ENCODE data around the gene ERC2.
A peak's percentile ranks its signal among the peaks of the same experiment; 100 is the strongest.

ERC2 gene

GRCh38 chr3:55691141-55691540, 777.1 kb downstream of the ERC2 start:
- Histone ChIP-seq H3K4me1 (ENCODE audit: control insufficient read depth, insufficient read depth, low read length) (peaks cover 29% of the 10 kb centered on the region), H3K27me3 (ENCODE audit: control insufficient read depth, insufficient read depth, low read length) (no peaks in the 10 kb centered on the region), H3K9ac (ENCODE audit: low read depth, low read length) (peak overlapping the region; percentile 25; the same call in 1 of the 2 replicates), H3K27ac (ENCODE audit: low read depth, low read length) (peak overlapping the region; percentile 46), H3K9me3 (ENCODE audit: control insufficient read depth, insufficient read depth, low read length) (no peaks in the 10 kb centered on the region), H3K36me3 (ENCODE audit: control insufficient read depth, insufficient read depth, low read length) (no peaks in the 10 kb centered on the region), H3K4me3 (ENCODE audit: low read depth, low read length) (no peak overlapping the region)

GRCh38 chr3:55690726-55691125, 777.5 kb downstream of the ERC2 start:
- Histone ChIP-seq H3K4me1 (ENCODE audit: control insufficient read depth, insufficient read depth, low read length) (peaks cover 29% of the 10 kb centered on the region), H3K9me3 (ENCODE audit: control insufficient read depth, insufficient read depth, low read length) (no peaks in the 10 kb centered on the region), H3K36me3 (ENCODE audit: control insufficient read depth, insufficient read depth, low read length) (no peaks in the 10 kb centered on the region), H3K9ac (ENCODE audit: low read depth, low read length) (peak overlapping the region; percentile 25; the same call in 1 of the 2 replicates), H3K27ac (ENCODE audit: low read depth, low read length) (peak overlapping the region; percentile 46), H3K27me3 (ENCODE audit: control insufficient read depth, insufficient read depth, low read length) (no peaks in the 10 kb centered on the region), H3K4me3 (ENCODE audit: low read depth, low read length) (peak overlapping the region; percentile 17; the same call in 1 of the 2 replicates)

GRCh38 chr3:55690177-55690576, 778.1 kb downstream of the ERC2 start:
- Histone ChIP-seq H3K36me3 (ENCODE audit: control insufficient read depth, insufficient read depth, low read length) (no peaks in the 10 kb centered on the region), H3K9ac (ENCODE audit: low read depth, low read length) (no peak overlapping the region), H3K27ac (ENCODE audit: low read depth, low read length) (peak overlapping the region; percentile 46), H3K27me3 (ENCODE audit: control insufficient read depth, insufficient read depth, low read length) (no peaks in the 10 kb centered on the region), H3K4me3 (ENCODE audit: low read depth, low read length) (peak overlapping the region; percentile 17; the same call in 1 of the 2 replicates), H3K4me1 (ENCODE audit: control insufficient read depth, insufficient read depth, low read length) (peaks cover 29% of the 10 kb centered on the region), H3K9me3 (ENCODE audit: control insufficient read depth, insufficient read depth, low read length) (no peaks in the 10 kb centered on the region)

- no peak overlapping the region for H3K27ac ChIP-seq (ENCODE audit: low read depth, low read length)
- peaks cover 23% of the 10 kb centered on the region for H3K4me1 ChIP-seq (ENCODE audit: control insufficient read depth, insufficient read depth, low read length)
- H3K27me3 ChIP-seq (ENCODE audit: control insufficient read depth, insufficient read depth, low read length), result no peaks in the 10 kb centered on the region
- no peaks in the 10 kb centered on the region for H3K36me3 ChIP-seq (ENCODE audit: control insufficient read depth, insufficient read depth, low read length)
- H3K9ac ChIP-seq (ENCODE audit: low read depth, low read length), result no peak overlapping the region
- H3K4me3 ChIP-seq (ENCODE audit: low read depth, low read length), result no peak overlapping the region
- H3K9me3 ChIP-seq (ENCODE audit: control insufficient read depth, insufficient read depth, low read length), result no peaks in the 10 kb centered on the region
These were observed 780.1 kb downstream of the ERC2 start for GRCh38 chr3:55688154-55688553.

- no peaks in the 10 kb centered on the region for H3K27me3 ChIP-seq (ENCODE audit: control insufficient read depth, insufficient read depth, low read length)
- no peak overlapping the region for H3K4me3 ChIP-seq (ENCODE audit: low read depth, low read length)
- H3K9ac ChIP-seq (ENCODE audit: low read depth, low read length), result no peak overlapping the region
- no peak overlapping the region for H3K27ac ChIP-seq (ENCODE audit: low read depth, low read length)
- peaks cover 23% of the 10 kb centered on the region for H3K4me1 ChIP-seq (ENCODE audit: control insufficient read depth, insufficient read depth, low read length)
- no peaks in the 10 kb centered on the region for H3K36me3 ChIP-seq (ENCODE audit: control insufficient read depth, insufficient read depth, low read length)
- H3K9me3 ChIP-seq (ENCODE audit: control insufficient read depth, insufficient read depth, low read length), result no peaks in the 10 kb centered on the region
These were observed 780.7 kb downstream of the ERC2 start for GRCh38 chr3:55687526-55687925.

- no peaks in the 10 kb centered on the region for H3K36me3 ChIP-seq (ENCODE audit: control insufficient read depth, insufficient read depth, low read length)
- no peak overlapping the region for H3K9ac ChIP-seq (ENCODE audit: low read depth, low read length)
- H3K9me3 ChIP-seq (ENCODE audit: control insufficient read depth, insufficient read depth, low read length), result no peaks in the 10 kb centered on the region
- no peaks in the 10 kb centered on the region for H3K27me3 ChIP-seq (ENCODE audit: control insufficient read depth, insufficient read depth, low read length)
- H3K4me1 ChIP-seq (ENCODE audit: control insufficient read depth, insufficient read depth, low read length), result peaks cover 23% of the 10 kb centered on the region
- no peak overlapping the region for H3K27ac ChIP-seq (ENCODE audit: low read depth, low read length)
- no peak overlapping the region for H3K4me3 ChIP-seq (ENCODE audit: low read depth, low read length)
These were observed 781.6 kb downstream of the ERC2 start for GRCh38 chr3:55686426-55687254.

- H3K4me1 ChIP-seq (ENCODE audit: control insufficient read depth, insufficient read depth, low read length), result no peaks in the 10 kb centered on the region
These were observed 784.5 kb downstream of the ERC2 start for GRCh38 chr3:55683666-55684270.

GRCh38 chr3:55682461-55682860, 785.8 kb downstream of the ERC2 start:
- Histone ChIP-seq H3K27me3 (ENCODE audit: control insufficient read depth, insufficient read depth, low read length) (no peaks in the 10 kb centered on the region), H3K4me3 (ENCODE audit: low read depth, low read length) (no peak overlapping the region), H3K36me3 (ENCODE audit: control insufficient read depth, insufficient read depth, low read length) (no peaks in the 10 kb centered on the region), H3K9me3 (ENCODE audit: control insufficient read depth, insufficient read depth, low read length) (no peaks in the 10 kb centered on the region), H3K4me1 (ENCODE audit: control insufficient read depth, insufficient read depth, low read length) (no peaks in the 10 kb centered on the region), H3K9ac (ENCODE audit: low read depth, low read length) (no peak overlapping the region), H3K27ac (ENCODE audit: low read depth, low read length) (no peak overlapping the region)

More at GRCh38 chr3:55683666-55684270, 784.5 kb downstream of the ERC2 start:
- H3K27me3 ChIP-seq (ENCODE audit: control insufficient read depth, insufficient read depth, low read length), result no peaks in the 10 kb centered on the region
- no peak overlapping the region for H3K27ac ChIP-seq (ENCODE audit: low read depth, low read length)
- H3K4me3 ChIP-seq (ENCODE audit: low read depth, low read length), result no peak overlapping the region
- no peaks in the 10 kb centered on the region for H3K36me3 ChIP-seq (ENCODE audit: control insufficient read depth, insufficient read depth, low read length)
- H3K9me3 ChIP-seq (ENCODE audit: control insufficient read depth, insufficient read depth, low read length), result no peaks in the 10 kb centered on the region
- H3K9ac ChIP-seq (ENCODE audit: low read depth, low read length), result no peak overlapping the region

- no peak overlapping the region for H3K9ac ChIP-seq (ENCODE audit: low read depth, low read length)
- H3K36me3 ChIP-seq (ENCODE audit: control insufficient read depth, insufficient read depth, low read length), result no peaks in the 10 kb centered on the region
- no peak overlapping the region for H3K4me3 ChIP-seq (ENCODE audit: low read depth, low read length)
- H3K27me3 ChIP-seq (ENCODE audit: control insufficient read depth, insufficient read depth, low read length), result no peaks in the 10 kb centered on the region
- H3K27ac ChIP-seq (ENCODE audit: low read depth, low read length), result no peak overlapping the region
- no peaks in the 10 kb centered on the region for H3K4me1 ChIP-seq (ENCODE audit: control insufficient read depth, insufficient read depth, low read length)
- H3K9me3 ChIP-seq (ENCODE audit: control insufficient read depth, insufficient read depth, low read length), result no peaks in the 10 kb centered on the region
These were observed 789.6 kb downstream of the ERC2 start for GRCh38 chr3:55678546-55679216.

GRCh38 chr3:55676643-55677042, 791.6 kb downstream of the ERC2 start:
- Histone ChIP-seq H3K36me3 (ENCODE audit: control insufficient read depth, insufficient read depth, low read length) (no peaks in the 10 kb centered on the region), H3K27me3 (ENCODE audit: control insufficient read depth, insufficient read depth, low read length) (no peaks in the 10 kb centered on the region), H3K4me3 (ENCODE audit: low read depth, low read length) (no peak overlapping the region), H3K4me1 (ENCODE audit: control insufficient read depth, insufficient read depth, low read length) (no peaks in the 10 kb centered on the region), H3K9ac (ENCODE audit: low read depth, low read length) (no peak overlapping the region), H3K9me3 (ENCODE audit: control insufficient read depth, insufficient read depth, low read length) (no peaks in the 10 kb centered on the region), H3K27ac (ENCODE audit: low read depth, low read length) (no peak overlapping the region)

- Histone ChIP-seq H3K36me3 (ENCODE audit: control insufficient read depth, insufficient read depth, low read length) (no peaks in the 10 kb centered on the region), H3K27me3 (ENCODE audit: control insufficient read depth, insufficient read depth, low read length) (no peaks in the 10 kb centered on the region), H3K27ac (ENCODE audit: low read depth, low read length) (no peak overlapping the region), H3K9me3 (ENCODE audit: control insufficient read depth, insufficient read depth, low read length) (no peaks in the 10 kb centered on the region), H3K4me3 (ENCODE audit: low read depth, low read length) (no peak overlapping the region), H3K9ac (ENCODE audit: low read depth, low read length) (no peak overlapping the region), H3K4me1 (ENCODE audit: control insufficient read depth, insufficient read depth, low read length) (no peaks in the 10 kb centered on the region)
These were observed 792.8 kb downstream of the ERC2 start for GRCh38 chr3:55675478-55675877.

Data from HUES48 (cell line).